Cardiac muscle cell (in vitro differentiated cells and primary cell): ENCODE measurements around the gene DKK3. TPM values are rescaled to one million over a fixed set of nuclear protein-coding genes. Genes with fewer than 3 reads are reported as not detected.

Experiments
- DNase-seq, 2 donors: peaks; one replicate each; pipeline versions ENCODE4 v3.0.0 to v3.0.0-alpha.2; 2010 to 2017; ENCODE audit warnings: low read depth in 1 of 2, low spot score in 1 of 2
- H3K27ac ChIP-seq: fragments of 200-600 bp; sonication (generic); 2 replicates; pipeline ENCODE4 v1.5.1; 2016
- H3K27me3 ChIP-seq: fragments of 200-600 bp; sonication (generic); 2 replicates; pipeline ENCODE4 v1.6.0; 2016; ENCODE audit warnings: control low read depth
- H3K36me3 ChIP-seq: fragments of 200-600 bp; sonication (generic); 2 replicates; pipeline ENCODE4 v1.5.1; 2016; ENCODE audit warnings: control low read depth
- H3K4me1 ChIP-seq: fragments of 200-600 bp; sonication (generic); 2 replicates; pipeline ENCODE4 v1.8.1; 2017; ENCODE audit warnings: low read depth, mild to moderate bottlenecking, mixed run types
- H3K4me3 ChIP-seq: fragments of 200-600 bp; sonication (generic); 2 replicates; pipeline ENCODE4 v1.5.1; 2016; ENCODE audit warnings: mild to moderate bottlenecking
- H3K9me3 ChIP-seq: fragments of 200-600 bp; sonication (generic); 2 replicates; pipeline ENCODE4 v1.5.1; 2017; ENCODE audit warnings: low read depth, mild to moderate bottlenecking, control low read depth
- CTCF ChIP-seq: IDR thresholded peaks from 2 replicates; pipeline ENCODE4 v1.5.1; 2012; ENCODE audit warnings: low read depth, mild to moderate bottlenecking, low read length
- polyA plus RNA-seq: library from polyadenylated mRNA; unstranded; fragments of >200 nt; fragmentation: Nextera tagmentation; extraction: Ambion mirVana; gene quantifications from 2 replicates; pipeline ENCODE4 v1.2.1, GENCODE V29; 2016
- total RNA-seq: library from RNA; depleted of rRNA; stranded (reverse); fragments of >200 nt; gene quantifications from 2 replicates; pipeline ENCODE4 v1.2.3, GENCODE V29; 2016

The DKK3 gene
- total and polyA plus RNA-seq, 2 experiments from 2014 or later: 180 to 238 TPM

- no peaks in the 10 kb centered on the region for H3K36me3 ChIP-seq
- H3K27ac ChIP-seq: no peak overlapping the region
- no peak overlapping the region for H3K4me3 ChIP-seq
- no peak for DNase-seq
- H3K27me3 ChIP-seq: no peaks in the 10 kb centered on the region
- TF ChIP-seq CTCF: no peak
- H3K4me1 ChIP-seq: peaks cover 16% of the 10 kb centered on the region
- H3K9me3 ChIP-seq: no peaks in the 10 kb centered on the region
Measured at GRCh38 chr11:12032968-12033367, 24.5 kb upstream of the DKK3 start.

GRCh38 chr11:12031856-12032544 is 23.6 kb upstream of the DKK3 start:
- no peaks in the 10 kb centered on the region for H3K9me3 ChIP-seq
- H3K36me3 ChIP-seq: no peaks in the 10 kb centered on the region
- H3K4me1 ChIP-seq: peaks cover 16% of the 10 kb centered on the region
- no peak for TF ChIP-seq CTCF
- no peak overlapping the region for H3K4me3 ChIP-seq
- H3K27ac ChIP-seq: no peak overlapping the region
- no peaks in the 10 kb centered on the region for H3K27me3 ChIP-seq
- no peak for DNase-seq

GRCh38 chr11:12029738-12030363 is 21.4 kb upstream of the DKK3 start:
- no peak for TF ChIP-seq CTCF
- no peaks in the 10 kb centered on the region for H3K9me3 ChIP-seq
- no peak overlapping the region for H3K4me3 ChIP-seq
- no peak for DNase-seq
- H3K4me1 ChIP-seq: peaks cover 16% of the 10 kb centered on the region
- H3K27ac ChIP-seq: no peak overlapping the region
- H3K36me3 ChIP-seq: no peaks in the 10 kb centered on the region
- H3K27me3 ChIP-seq: no peaks in the 10 kb centered on the region

- no peak for TF ChIP-seq CTCF
- Histone ChIP-seq H3K4me3 (no peak overlapping the region), H3K36me3 (no peaks in the 10 kb centered on the region), H3K27ac (no peak overlapping the region), H3K9me3 (no peaks in the 10 kb centered on the region), H3K4me1 (peaks cover 16% of the 10 kb centered on the region), H3K27me3 (no peaks in the 10 kb centered on the region)
- no peak for DNase-seq
Measured at GRCh38 chr11:12029119-12029518, 20.7 kb upstream of the DKK3 start.

GRCh38 chr11:12028303-12028702 is 19.9 kb upstream of the DKK3 start:
- Histone ChIP-seq H3K27me3 (no peaks in the 10 kb centered on the region), H3K4me3 (no peak overlapping the region), H3K9me3 (no peaks in the 10 kb centered on the region), H3K27ac (no peak overlapping the region), H3K36me3 (no peaks in the 10 kb centered on the region), H3K4me1 (peaks cover 16% of the 10 kb centered on the region)
- TF ChIP-seq CTCF: no peak
- no peak for DNase-seq
